ENCODE results near the gene TOP1. TPM values are rescaled to one million over a fixed set of nuclear protein-coding genes. Genes with fewer than 3 reads are reported as not detected.

TOP1 gene
- polyA plus RNA-seq, 2 of the 4 experiments (the other 2 are of a cell fraction): 20.8 to 70.6 TPM

DNA sequence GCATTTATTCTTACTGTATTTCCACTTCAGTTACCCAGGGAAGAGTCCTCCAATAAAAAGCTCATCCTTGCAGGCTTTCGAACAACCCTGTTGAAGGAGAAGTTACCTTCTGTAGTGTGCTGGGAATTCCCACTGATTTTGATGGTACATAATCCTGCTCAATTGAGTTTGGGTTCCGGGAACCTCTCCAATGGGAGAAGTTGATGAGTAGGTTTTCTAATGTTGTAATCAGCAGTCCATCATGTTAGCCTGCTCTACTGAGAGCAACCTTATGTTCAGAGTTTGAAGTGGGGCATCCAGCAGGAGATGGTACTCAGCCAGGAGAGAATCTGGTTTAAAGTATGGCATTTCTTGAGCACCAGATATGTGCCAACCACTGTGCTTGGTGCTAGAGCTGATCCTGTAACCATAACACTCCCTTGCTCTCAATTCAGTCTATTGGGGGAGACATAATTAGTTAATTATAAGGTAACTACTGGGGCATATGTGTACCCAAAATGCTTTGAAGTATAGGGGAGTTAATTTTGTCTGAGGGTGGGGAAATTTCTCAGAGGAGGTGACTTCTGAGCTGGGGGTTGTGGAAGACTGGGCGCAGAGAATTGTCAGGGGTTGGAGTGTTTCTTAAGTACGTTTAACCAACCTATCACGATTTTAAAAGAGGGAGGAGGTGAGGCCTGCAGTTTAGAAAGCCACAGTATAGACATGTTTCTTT, 2.1 kb downstream of the TOP1 start:
- FAIRE-seq: no peak
- ATAC-seq: no peak
- H3K9me3 ChIP-seq: no peaks in the 10 kb centered on the region
- H3K27ac ChIP-seq: peak overlapping the region; percentile 86 to 98; a peak in 5 of 6 replicates
- peak overlapping the region; percentile 92 for H3K4me3 ChIP-seq
- DNase-seq (ENCODE audit: low read depth in 1 of 2, low spot score in 1 of 2): no peak
- no peak for TF ChIP-seq JUNB (IDR thresholded peaks at IDR 0.05)
- TF ChIP-seq, protein P1, sequence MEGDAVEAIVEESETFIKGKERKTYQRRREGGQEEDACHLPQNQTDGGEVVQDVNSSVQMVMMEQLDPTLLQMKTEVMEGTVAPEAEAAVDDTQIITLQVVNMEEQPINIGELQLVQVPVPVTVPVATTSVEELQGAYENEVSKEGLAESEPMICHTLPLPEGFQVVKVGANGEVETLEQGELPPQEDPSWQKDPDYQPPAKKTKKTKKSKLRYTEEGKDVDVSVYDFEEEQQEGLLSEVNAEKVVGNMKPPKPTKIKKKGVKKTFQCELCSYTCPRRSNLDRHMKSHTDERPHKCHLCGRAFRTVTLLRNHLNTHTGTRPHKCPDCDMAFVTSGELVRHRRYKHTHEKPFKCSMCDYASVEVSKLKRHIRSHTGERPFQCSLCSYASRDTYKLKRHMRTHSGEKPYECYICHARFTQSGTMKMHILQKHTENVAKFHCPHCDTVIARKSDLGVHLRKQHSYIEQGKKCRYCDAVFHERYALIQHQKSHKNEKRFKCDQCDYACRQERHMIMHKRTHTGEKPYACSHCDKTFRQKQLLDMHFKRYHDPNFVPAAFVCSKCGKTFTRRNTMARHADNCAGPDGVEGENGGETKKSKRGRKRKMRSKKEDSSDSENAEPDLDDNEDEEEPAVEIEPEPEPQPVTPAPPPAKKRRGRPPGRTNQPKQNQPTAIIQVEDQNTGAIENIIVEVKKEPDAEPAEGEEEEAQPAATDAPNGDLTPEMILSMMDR (IDR thresholded peaks at IDR 0.05): no peak
- TF ChIP-seq, protein P2, sequence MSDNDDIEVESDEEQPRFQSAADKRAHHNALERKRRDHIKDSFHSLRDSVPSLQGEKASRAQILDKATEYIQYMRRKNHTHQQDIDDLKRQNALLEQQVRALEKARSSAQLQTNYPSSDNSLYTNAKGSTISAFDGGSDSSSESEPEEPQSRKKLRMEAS (IDR thresholded peaks at IDR 0.05): no peak
- TF ChIP-seq, protein P3, sequence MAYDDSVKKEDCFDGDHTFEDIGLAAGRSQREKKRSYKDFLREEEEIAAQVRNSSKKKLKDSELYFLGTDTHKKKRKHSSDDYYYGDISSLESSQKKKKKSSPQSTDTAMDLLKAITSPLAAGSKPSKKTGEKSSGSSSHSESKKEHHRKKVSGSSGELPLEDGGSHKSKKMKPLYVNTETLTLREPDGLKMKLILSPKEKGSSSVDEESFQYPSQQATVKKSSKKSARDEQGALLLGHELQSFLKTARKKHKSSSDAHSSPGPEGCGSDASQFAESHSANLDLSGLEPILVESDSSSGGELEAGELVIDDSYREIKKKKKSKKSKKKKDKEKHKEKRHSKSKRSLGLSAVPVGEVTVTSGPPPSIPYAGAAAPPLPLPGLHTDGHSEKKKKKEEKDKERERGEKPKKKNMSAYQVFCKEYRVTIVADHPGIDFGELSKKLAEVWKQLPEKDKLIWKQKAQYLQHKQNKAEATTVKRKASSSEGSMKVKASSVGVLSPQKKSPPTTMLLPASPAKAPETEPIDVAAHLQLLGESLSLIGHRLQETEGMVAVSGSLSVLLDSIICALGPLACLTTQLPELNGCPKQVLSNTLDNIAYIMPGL (CRISPR knock-in tag; IDR thresholded peaks at IDR 0.05; ENCODE audit: borderline replicate concordance): no peak
- TF ChIP-seq CEBPB (IDR thresholded peaks at IDR 0.05): no peak
- no peak for TF ChIP-seq FOSL2 (IDR thresholded peaks at IDR 0.05)
- no peak for TF ChIP-seq FOSL2 (CRISPR knock-in tag; IDR thresholded peaks at IDR 0.05)
- no peak for TF ChIP-seq ESRRA (IDR thresholded peaks at IDR 0.05; ENCODE audit: borderline replicate concordance, low read length)
- no peak for TF ChIP-seq POLR2A (IDR thresholded peaks at IDR 0.05; ENCODE audit: low read length)
- no peak for TF ChIP-seq CHD2 (IDR thresholded peaks at IDR 0.05; ENCODE audit: low read length, partially characterized antibody)
- no peak for TF ChIP-seq CBX8 (IDR thresholded peaks at IDR 0.05)
- no peak for TF ChIP-seq HOXB5 (CRISPR knock-in tag; IDR thresholded peaks at IDR 0.05)
- no peak for TF ChIP-seq BHLHE40 (IDR thresholded peaks at IDR 0.05; ENCODE audit: low read depth, low read length)
- TF ChIP-seq, protein P4, sequence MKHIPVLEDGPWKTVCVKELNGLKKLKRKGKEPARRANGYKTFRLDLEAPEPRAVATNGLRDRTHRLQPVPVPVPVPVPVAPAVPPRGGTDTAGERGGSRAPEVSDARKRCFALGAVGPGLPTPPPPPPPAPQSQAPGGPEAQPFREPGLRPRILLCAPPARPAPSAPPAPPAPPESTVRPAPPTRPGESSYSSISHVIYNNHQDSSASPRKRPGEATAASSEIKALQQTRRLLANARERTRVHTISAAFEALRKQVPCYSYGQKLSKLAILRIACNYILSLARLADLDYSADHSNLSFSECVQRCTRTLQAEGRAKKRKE (CRISPR knock-in tag; IDR thresholded peaks at IDR 0.05; ENCODE audit: low read depth): no peak
- TF ChIP-seq ZSCAN20 (CRISPR knock-in tag; IDR thresholded peaks at IDR 0.05): no peak
- TF ChIP-seq RNF2 (IDR thresholded peaks at IDR 0.05; ENCODE audit: borderline replicate concordance, low read depth): no peak
- CTCF ChIA-PET: interaction anchor here (1.0 to 5.0 kb wide), 4 partner anchors 10 to 62 kb away, joined by 3 to 28 read pairs (median 5); no protein-coding TSS in a partner anchor
- peaks cover 46% of the 10 kb centered on the region for H3K4me1 ChIP-seq
- WGBS (ENCODE audit: missing lambda C conversion rate): 77% methylated on average over 5 of the region's 5 CpGs
- POLR2A ChIA-PET: no interaction called here
- peak overlapping the region; percentile 84 for H3K4me2 ChIP-seq

DNA sequence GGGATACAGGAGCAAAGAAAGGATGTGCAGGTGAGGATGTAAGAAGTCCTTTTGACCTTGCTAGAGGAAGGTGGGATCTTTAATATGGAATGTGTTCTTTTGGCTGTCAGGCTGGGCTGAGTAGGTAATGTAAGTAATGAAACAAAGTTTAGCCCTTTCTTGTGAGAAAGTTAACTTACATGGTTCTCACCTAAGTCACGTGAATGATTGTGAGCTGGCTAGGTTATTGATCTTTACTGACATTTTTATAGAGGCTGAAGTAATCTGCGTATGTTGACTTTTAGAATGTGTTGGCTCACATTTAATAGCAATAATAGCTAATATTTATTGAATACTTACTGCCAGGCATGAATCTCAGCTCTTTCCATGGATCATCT, 2.6 kb downstream of the TOP1 start:
- no peak for TF ChIP-seq SMC3 (IDR thresholded peaks at IDR 0.05)
- TF ChIP-seq CBX2 (IDR thresholded peaks at IDR 0.05; ENCODE audit: borderline replicate concordance, low read depth): no peak
- no peak for TF ChIP-seq MYC (IDR thresholded peaks at IDR 0.05; ENCODE audit: borderline replicate concordance, low read length)
- TF ChIP-seq HEYL (CRISPR knock-in tag; IDR thresholded peaks at IDR 0.05): no peak
- TF ChIP-seq EHMT2 (IDR thresholded peaks at IDR 0.05; ENCODE audit: low read depth): no peak
- TF ChIP-seq RNF2 (IDR thresholded peaks at IDR 0.05; ENCODE audit: borderline replicate concordance, low read depth): no peak
- TF ChIP-seq, protein P4 (CRISPR knock-in tag; IDR thresholded peaks at IDR 0.05; ENCODE audit: low read depth): no peak
- no peak for TF ChIP-seq BHLHE40 (IDR thresholded peaks at IDR 0.05; ENCODE audit: low read depth, low read length)
- no peak for TF ChIP-seq EP300 (IDR thresholded peaks at IDR 0.05)
- no peak for TF ChIP-seq TFCP2L1 (CRISPR knock-in tag; IDR thresholded peaks at IDR 0.05)
- no peak for TF ChIP-seq ESRRA (IDR thresholded peaks at IDR 0.05; ENCODE audit: borderline replicate concordance, low read length)
- TF ChIP-seq, protein P5, sequence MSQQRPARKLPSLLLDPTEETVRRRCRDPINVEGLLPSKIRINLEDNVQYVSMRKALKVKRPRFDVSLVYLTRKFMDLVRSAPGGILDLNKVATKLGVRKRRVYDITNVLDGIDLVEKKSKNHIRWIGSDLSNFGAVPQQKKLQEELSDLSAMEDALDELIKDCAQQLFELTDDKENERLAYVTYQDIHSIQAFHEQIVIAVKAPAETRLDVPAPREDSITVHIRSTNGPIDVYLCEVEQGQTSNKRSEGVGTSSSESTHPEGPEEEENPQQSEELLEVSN (IDR thresholded peaks at IDR 0.05; ENCODE audit: borderline replicate concordance, low read depth): no peak
- no peak for TF ChIP-seq ZC3H11A (IDR thresholded peaks at IDR 0.05)
- no peak for TF ChIP-seq MAZ (IDR thresholded peaks at IDR 0.05; ENCODE audit: borderline replicate concordance, low read depth, low read length)
- no peak for TF ChIP-seq RFX5 (IDR thresholded peaks at IDR 0.05)
- TF ChIP-seq FOSL2 (IDR thresholded peaks at IDR 0.05): no peak
- TF ChIP-seq FOSL2 (CRISPR knock-in tag; IDR thresholded peaks at IDR 0.05): no peak
- no peak for TF ChIP-seq ZNF302 (CRISPR knock-in tag; IDR thresholded peaks at IDR 0.05)
- no peak for TF ChIP-seq ZSCAN20 (CRISPR knock-in tag; IDR thresholded peaks at IDR 0.05)
- ChIA-PET POLR2A (interaction anchor here (1.1 kb wide), 1 partner anchor 70 kb away, joined by 3 read pairs; no protein-coding TSS in a partner anchor), CTCF (interaction anchor here (1.0 to 5.0 kb wide), 3 partner anchors 10 to 63 kb away, joined by 4 to 28 read pairs (median 6); no protein-coding TSS in a partner anchor)
- H3K9me3 ChIP-seq: no peaks in the 10 kb centered on the region
- DNase-seq (ENCODE audit: low read depth in 1 of 2, low spot score in 1 of 2) (no peak), ATAC-seq (no peak), FAIRE-seq (no peak)
- WGBS (ENCODE audit: missing lambda C conversion rate): 93% methylated on average over 2 of the region's 2 CpGs
- peak overlapping the region; percentile 84 for H3K4me2 ChIP-seq
- H3K27ac ChIP-seq: 0 out of 6 replicates have a peak overlapping the region, but pooled peaks of 1 of the 2 experiments have one; percentile 1
- H3K4me1 ChIP-seq: peaks cover 46% of the 10 kb centered on the region
- peak overlapping the region; percentile 92; the same call in 2 of the 3 replicates for H3K4me3 ChIP-seq

All from A549 (cell line).